ENCODE measurements around the gene CSRP1. TPM values are rescaled to one million over a fixed set of nuclear protein-coding genes. Genes with fewer than 3 reads are reported as not detected.
"Not testable (repeated sequence)": the region's sequence is repeated elsewhere in the genome, so short reads cannot be mapped to it uniquely, and the experiment has no call there.

Gene CSRP1
- total RNA-seq, result 10 to 100 TPM; 77.1 to 77.8 TPM

DNA sequence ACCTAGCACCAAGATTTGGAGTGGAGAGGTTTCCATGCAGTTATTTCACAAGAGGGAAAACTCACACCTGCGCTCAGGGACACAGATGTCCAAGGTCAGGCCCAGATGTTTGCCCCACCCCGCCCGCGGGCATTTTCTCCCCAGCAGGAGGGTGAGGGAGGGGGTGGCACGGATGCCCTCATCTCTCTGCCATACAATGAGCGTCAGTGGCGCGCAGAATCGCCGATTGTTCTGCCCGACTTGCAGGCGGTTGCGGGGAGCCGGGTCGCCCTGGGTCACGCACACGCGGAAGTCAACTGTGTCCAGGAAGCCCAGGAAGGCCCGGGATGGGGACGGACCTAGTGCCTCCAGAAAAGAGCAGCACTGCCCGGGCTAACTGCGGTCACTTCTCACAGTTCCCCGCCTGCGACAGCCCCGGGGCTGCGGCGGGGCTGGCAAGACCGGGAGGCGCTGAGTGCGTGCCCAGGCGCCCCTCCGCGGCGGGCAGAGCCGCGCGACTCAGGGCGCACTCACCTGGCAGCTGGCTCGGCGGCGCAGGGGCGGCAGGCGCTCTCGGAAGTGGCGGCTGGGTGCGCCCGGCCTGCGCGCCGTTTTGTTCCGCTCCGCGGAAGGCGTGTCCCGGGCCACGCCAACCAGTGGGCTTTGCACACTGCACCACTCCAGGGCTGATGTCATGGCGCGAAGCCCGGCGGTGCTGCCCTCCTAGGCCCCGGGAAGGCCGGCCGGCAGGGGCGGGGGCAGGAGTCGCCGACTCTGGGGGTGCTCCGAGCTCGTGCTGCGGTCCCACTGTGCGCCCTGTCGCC lies at the start of gene CSRP1:
Gene CSRP1, minus strand, starts transcription at position 567 of the 803 bp plus-strand sequence. CDS start 10,820 bp downstream, outside the sequence.
- H3K4me1 Mint-ChIP-seq, result peaks cover 62% of the 10 kb centered on the region

DNA sequence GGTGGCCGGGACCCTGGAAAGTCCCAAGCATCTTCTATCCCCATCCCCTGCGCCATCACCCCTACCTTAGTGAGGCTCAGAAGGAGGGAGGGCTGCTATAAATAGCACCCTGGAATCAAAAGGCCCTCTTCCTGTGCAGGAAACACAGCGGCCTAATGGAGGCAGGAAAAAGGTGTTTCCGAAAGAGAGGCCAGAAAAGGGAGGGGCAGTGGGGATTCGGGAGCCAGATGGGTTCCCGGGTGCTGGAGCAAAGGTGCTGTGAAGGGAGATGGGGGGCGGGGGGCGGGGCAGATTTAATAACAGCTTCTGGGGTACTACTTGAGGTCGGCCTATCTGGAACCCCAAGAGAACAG lies 48.6 kb upstream of the CSRP1 start:
- Mint-ChIP-seq H3K9me3 (no peaks in the 10 kb centered on the region), H3K27me3 (peaks cover 2% of the 10 kb centered on the region), H3K27ac (no peak overlapping the region), H3K4me3 (no peak overlapping the region), H3K4me1 (peaks cover 8% of the 10 kb centered on the region), H3K36me3 (ENCODE audit: low read depth) (no peaks in the 10 kb centered on the region)
- DNase-seq, result no peak
- ChIA-PET CTCF (interaction anchor here (0.7 to 1.4 kb wide), 2 partner anchors 16 to 68 kb away, joined by 3 read pairs; no protein-coding TSS in a partner anchor), POLR2A (no interaction called here)

More for the DNA sequence above, at the start of gene CSRP1:
- ChIA-PET CTCF (interaction anchor here (2.1 to 7.6 kb wide), 3 partner anchors 21 to 59 kb away, joined by 6 to 74 read pairs (median 7); no protein-coding TSS in a partner anchor), POLR2A (interaction anchor here (0.6 to 3.2 kb wide), 13 partner anchors 9 to 65 kb away, joined by 3 to 43 read pairs (median 3); partner anchors contain the start of gene PHLDA3)
- Mint-ChIP-seq H3K27ac (peak within 1 kb of the TSS; percentile 82), H3K36me3 (ENCODE audit: low read depth) (peaks cover 2% of the 10 kb centered on the region), H3K4me3 (peak within 1 kb of the TSS; percentile 93), H3K9me3 (no peaks in the 10 kb centered on the region), H3K27me3 (no peaks in the 10 kb centered on the region)
- DNase-seq, result peak; percentile 89

DNA sequence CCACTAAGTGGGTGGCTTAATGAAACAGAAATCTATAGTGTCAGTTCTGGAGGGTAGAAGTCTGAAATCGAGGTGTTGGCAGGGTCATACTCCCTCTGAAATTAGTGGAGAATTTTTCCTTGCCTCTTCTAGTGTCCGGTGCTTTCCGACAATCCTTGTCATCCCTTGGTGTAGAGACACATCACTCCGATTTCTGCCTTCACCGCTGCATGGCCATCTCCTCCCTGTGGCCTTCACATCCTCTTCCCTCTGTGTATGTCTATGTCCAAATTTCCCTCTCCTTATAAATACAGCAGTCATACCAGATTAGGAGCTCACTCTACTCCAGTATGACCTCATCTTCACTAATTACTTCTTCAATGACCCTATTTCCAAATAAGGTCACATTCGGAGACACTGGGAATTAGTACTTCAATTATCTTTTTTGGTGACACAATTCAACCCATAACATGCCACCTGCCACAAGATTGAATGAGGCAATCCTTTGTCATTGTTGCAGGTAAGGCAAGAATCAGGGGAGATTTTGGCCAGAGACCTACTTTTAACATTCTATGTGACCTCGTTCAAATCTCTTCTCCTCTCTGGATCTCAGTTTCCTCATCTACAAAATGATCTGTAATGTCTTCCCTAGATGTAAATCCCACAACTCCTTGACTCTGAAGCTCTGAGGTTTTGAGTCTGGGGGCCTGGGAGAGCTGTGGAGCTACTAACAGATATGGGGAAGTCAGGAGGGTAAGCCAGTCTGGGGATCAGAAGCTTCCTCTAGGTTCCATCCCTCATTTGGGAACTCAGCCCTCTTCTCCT lies 48.1 kb upstream of the CSRP1 start:
- H3K9me3 Mint-ChIP-seq, result no peaks in the 10 kb centered on the region

DNA sequence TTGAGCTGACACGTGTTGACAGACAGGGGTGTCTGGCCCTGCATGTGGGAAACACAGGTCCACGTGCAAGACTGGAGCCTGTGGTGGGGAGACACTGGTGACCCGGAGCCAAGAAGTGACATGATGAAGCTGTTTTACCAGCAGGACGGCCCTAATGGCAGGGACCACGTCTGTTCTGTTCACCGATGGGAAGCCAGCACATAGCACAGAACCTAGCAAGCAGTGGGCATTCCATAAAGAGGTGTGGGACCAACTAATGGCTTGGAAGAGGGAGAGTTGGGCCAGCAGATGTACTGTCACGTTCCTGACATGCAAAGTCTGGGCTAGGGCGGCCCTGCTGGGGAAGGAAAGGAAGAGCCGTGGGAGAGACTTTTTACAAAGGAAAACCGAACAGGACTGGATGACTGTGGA lies 47.3 kb upstream of the CSRP1 start:
- Mint-ChIP-seq H3K27me3 (peaks cover 2% of the 10 kb centered on the region), H3K4me1 (peaks cover 2% of the 10 kb centered on the region)

More for the DNA sequence above, 48.1 kb upstream of the CSRP1 start:
- Mint-ChIP-seq H3K4me3 (no peak overlapping the region), H3K36me3 (ENCODE audit: low read depth) (no peaks in the 10 kb centered on the region), H3K4me1 (peaks cover 6% of the 10 kb centered on the region), H3K27me3 (peaks cover 2% of the 10 kb centered on the region), H3K27ac (no peak overlapping the region)
- POLR2A ChIA-PET, result no interaction called here
- DNase-seq, result no peak
- CTCF ChIA-PET, result interaction anchor here (1.4 kb wide), 1 partner anchor 15 kb away, joined by 3 read pairs; no protein-coding TSS in a partner anchor

DNA sequence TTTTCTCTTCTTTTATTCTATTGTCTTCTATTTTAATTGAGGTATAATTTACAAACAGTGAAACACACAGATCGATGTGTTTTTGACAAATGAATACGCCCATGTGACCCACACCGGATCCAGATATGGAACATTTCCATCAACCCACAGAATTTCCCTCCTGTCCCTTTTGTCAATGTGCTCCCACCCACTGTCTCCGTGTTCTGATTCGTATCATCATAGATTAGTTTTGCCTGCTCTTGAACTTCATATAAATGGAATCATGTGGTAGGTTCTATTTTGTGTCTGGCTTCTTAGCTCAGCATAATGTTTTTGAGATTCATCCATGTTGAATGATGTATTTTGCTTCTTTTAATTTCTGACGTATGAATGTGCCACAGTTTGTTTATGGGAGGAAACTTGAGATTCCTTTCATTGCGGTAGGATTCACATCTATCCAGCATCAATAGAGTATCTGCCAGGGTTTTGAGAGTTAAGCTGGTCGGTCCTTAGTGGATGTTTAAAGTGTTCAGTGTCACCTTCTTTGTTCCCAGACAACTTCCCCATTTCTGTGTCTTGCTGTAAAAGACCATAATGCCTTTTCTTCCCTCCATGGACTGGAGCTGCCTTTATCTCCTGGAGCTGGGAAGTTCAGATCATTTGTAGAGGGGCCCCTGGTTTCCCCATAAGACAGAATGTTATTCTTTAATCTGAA lies 46.7 kb upstream of the CSRP1 start:
- Mint-ChIP-seq H3K36me3 (ENCODE audit: low read depth) (no peaks in the 10 kb centered on the region), H3K27me3 (peaks cover 4% of the 10 kb centered on the region), H3K4me3 (no peak overlapping the region), H3K4me1 (peaks cover 2% of the 10 kb centered on the region), H3K9me3 (no peaks in the 10 kb centered on the region), H3K27ac (no peak overlapping the region)
- CTCF ChIA-PET, result interaction anchor here (1.0 kb wide), 1 partner anchor 23 kb away, joined by 3 read pairs; no protein-coding TSS in a partner anchor
- no peak for DNase-seq
- POLR2A ChIA-PET, result no interaction called here

More for the DNA sequence above, 47.3 kb upstream of the CSRP1 start:
- no peaks in the 10 kb centered on the region for H3K9me3 Mint-ChIP-seq
- DNase-seq, result no peak
- ChIA-PET CTCF (interaction anchor here (1.0 kb wide), 1 partner anchor 23 kb away, joined by 3 read pairs; no protein-coding TSS in a partner anchor), POLR2A (no interaction called here)
- no peaks in the 10 kb centered on the region for H3K36me3 Mint-ChIP-seq (ENCODE audit: low read depth)
- H3K27ac Mint-ChIP-seq, result no peak overlapping the region
- no peak overlapping the region for H3K4me3 Mint-ChIP-seq

DNA sequence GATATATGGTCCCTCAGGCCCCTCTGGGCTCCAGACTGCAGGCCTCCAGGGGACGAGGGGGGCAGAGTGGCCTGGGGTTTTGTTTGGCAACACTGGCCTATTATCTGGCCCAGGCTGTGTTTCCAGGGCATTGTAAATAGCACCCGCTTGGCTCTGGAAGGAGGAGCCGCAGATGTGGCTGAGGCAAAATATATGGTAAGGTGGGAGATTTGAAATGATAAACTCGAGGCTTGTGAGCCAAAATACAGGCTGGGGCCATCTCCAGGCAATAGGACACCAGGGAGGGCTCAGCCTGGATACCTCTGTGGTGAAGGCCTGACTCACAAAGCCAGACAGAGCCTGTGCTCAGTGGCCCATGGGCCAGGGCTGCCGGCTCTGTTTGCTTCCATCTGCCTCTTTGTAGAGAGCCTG lies 46.0 kb upstream of the CSRP1 start:
- H3K27ac Mint-ChIP-seq, result no peak overlapping the region

DNA sequence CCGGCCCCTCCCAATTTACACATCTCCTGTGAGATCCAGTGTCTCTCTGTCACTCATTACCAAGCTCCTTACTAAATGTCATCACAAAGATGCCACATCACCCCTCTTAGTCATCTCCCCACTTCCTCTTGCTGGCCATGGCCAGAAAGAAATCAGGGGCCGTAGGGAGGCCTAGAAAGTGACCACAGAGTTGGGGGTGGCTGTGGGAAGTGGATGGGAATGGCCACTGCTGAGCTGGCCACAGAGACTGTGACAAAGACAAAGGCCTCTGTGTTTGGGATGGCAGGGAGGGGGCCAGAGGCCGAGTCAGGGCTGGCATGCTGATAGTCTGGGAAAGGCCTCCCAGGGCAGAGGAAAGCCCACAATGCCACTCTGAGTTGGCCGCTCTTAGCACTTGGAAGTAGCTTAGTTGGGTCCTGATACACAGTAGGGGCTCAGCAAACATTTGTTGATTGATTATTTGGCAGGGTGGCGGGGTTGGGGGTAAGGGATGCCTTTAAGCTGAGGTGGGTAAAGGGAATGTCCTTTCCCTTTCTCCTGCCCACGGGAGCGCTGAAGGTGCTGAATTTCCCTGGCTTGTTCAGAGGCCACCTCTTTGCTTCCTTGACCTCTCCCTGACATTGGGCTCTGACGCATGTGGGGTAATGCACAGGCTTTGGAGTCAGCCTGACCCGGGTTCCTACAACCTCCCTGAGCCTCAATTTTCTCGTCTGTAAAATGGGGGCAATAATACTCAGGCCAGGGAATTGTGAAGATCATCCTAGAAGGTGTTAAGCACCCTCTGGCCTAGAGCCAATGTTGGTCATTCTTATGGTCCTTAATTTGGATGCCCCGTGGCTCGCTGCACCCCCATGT lies 45.2 kb upstream of the CSRP1 start:
- no peak overlapping the region for H3K27ac Mint-ChIP-seq
- H3K9me3 Mint-ChIP-seq, result no peaks in the 10 kb centered on the region
- H3K4me1 Mint-ChIP-seq, result peaks cover 2% of the 10 kb centered on the region
- no peak overlapping the region for H3K4me3 Mint-ChIP-seq
- CTCF ChIA-PET, result no interaction called here
- POLR2A ChIA-PET, result no interaction called here
- H3K27me3 Mint-ChIP-seq, result peaks cover 4% of the 10 kb centered on the region
- DNase-seq, result no peak
- H3K36me3 Mint-ChIP-seq (ENCODE audit: low read depth), result no peaks in the 10 kb centered on the region

More for the DNA sequence above, 46.0 kb upstream of the CSRP1 start:
- peaks cover 4% of the 10 kb centered on the region for H3K27me3 Mint-ChIP-seq
- peaks cover 2% of the 10 kb centered on the region for H3K4me1 Mint-ChIP-seq
- CTCF ChIA-PET, result no interaction called here
- no peak for DNase-seq
- H3K9me3 Mint-ChIP-seq, result no peaks in the 10 kb centered on the region
- H3K36me3 Mint-ChIP-seq (ENCODE audit: low read depth), result no peaks in the 10 kb centered on the region
- H3K4me3 Mint-ChIP-seq, result no peak overlapping the region
- POLR2A ChIA-PET, result no interaction called here

DNA sequence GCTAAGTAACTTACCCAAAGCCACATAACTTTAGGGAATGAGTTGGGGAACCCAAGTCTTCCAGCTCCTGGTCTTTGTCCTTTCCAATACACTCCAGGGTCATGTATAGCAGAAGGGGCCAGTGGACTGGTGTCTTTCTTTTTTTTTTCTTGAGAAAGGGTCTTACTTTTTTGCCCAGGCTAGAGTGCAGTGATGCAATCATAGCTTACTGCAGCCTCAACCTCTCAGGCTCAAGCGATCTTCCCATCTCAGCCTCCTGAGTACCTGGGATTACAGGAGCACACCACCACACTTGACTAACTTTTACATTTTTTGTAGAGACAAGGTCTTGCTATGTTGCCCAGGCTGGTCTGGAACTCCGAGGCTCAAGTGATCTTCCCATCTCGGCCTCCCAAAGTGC lies 44.2 kb upstream of the CSRP1 start:
- no peak for DNase-seq
- Mint-ChIP-seq H3K27ac (no peak overlapping the region), H3K27me3 (peaks cover 4% of the 10 kb centered on the region), H3K4me1 (peaks cover 2% of the 10 kb centered on the region), H3K9me3 (no peaks in the 10 kb centered on the region), H3K36me3 (ENCODE audit: low read depth) (no peaks in the 10 kb centered on the region), H3K4me3 (no peak overlapping the region)
- ChIA-PET POLR2A (no interaction called here), CTCF (interaction anchor here (1.3 kb wide), 1 partner anchor 20 kb away, joined by 3 read pairs; no protein-coding TSS in a partner anchor)

DNA sequence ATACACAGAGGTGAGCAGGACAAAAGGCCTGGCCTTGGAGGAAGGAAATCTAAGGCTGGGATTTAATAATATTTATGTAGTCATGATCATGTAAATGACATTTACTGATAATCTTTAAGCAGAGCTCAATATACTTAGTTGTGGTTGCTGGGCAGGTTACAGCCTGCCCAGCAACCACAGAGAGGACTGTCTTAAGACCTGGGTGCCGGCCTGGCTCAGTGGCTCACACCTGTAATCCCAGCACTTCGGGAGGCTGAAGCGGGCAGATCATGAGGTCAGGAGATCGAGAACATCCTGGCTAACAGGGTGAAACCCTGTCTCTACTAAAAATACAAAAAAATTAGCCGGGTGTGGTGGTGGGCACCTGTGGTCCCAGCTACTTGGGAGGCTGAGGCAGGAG lies 42.6 kb upstream of the CSRP1 start:
- H3K27me3 Mint-ChIP-seq, H3K4me3 Mint-ChIP-seq: not testable (repeated sequence)
- CTCF ChIA-PET, result interaction anchor here (2.9 kb wide), 1 partner anchor 10 kb away, joined by 8 read pairs; no protein-coding TSS in a partner anchor

DNA sequence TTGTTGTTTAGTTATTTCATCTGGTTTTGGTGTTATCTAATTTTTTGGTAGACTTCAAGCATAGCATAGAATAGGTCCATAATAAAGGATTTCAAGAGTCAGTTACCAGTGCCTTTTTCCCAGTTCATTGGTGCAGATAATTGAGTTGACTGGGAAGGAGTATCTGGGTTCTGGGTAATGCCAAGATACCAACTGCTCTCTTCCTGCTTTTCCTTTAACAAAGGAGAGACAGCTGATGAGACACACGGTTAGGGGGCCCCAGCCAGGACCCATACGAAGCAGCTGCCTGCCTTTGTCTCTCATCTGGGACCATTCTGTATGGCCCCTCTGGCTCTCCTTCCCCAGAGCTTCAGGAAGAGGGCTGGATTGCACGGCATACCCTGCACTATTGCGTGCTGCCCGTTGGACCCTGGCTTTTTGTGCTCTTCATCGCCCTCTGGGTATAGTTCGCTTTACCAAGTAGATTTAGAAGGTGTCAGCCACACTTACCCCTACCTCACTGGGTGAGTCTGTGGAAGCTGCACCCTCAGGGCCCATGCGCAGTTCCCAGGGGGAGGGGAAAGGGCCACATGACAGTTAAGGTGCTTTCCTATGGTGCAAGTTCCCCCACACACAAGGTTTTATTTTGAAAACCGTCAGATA lies 39.0 kb upstream of the CSRP1 start:
- no peak for DNase-seq
- ChIA-PET POLR2A (no interaction called here), CTCF (interaction anchor here (1.2 kb wide), 1 partner anchor 13 kb away, joined by 3 read pairs; no protein-coding TSS in a partner anchor)
- peaks cover 31% of the 10 kb centered on the region for H3K27me3 Mint-ChIP-seq
- no peaks in the 10 kb centered on the region for H3K9me3 Mint-ChIP-seq
- no peaks in the 10 kb centered on the region for H3K4me1 Mint-ChIP-seq
- H3K4me3 Mint-ChIP-seq, result no peak overlapping the region
- no peaks in the 10 kb centered on the region for H3K36me3 Mint-ChIP-seq (ENCODE audit: low read depth)
- no peak overlapping the region for H3K27ac Mint-ChIP-seq

More for the DNA sequence above, 42.6 kb upstream of the CSRP1 start:
- H3K36me3 Mint-ChIP-seq (ENCODE audit: low read depth); H3K27ac Mint-ChIP-seq; H3K4me1 Mint-ChIP-seq; H3K9me3 Mint-ChIP-seq; DNase-seq; POLR2A ChIA-PET: not testable (repeated sequence)

DNA sequence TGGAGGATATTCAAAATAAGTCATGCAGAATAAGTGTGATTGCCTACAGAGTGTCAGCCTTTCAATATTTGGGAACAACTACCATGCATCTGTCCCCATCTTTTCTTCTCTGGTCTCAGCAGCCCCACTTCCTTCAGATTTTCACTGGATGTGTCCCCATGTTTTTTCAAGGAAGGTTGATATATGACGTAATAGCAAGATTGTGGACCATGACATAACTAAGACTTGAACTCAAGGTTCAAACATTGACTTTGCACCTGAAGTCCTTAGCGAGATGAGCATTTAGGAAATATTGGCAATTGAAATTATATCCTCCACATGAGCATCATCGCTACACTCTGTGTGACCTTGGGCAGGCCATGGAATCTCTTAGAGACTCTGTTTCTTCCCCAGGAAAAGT lies 37.8 kb upstream of the CSRP1 start:
- Mint-ChIP-seq H3K27ac (no peak overlapping the region), H3K4me1 (peaks cover 3% of the 10 kb centered on the region)
- DNase-seq, result no peak

More for the DNA sequence above, 37.8 kb upstream of the CSRP1 start:
- no peak overlapping the region for H3K4me3 Mint-ChIP-seq
- ChIA-PET CTCF (interaction anchor here (0.7 to 1.2 kb wide), 2 partner anchors 14 to 32 kb away, joined by 3 read pairs; no protein-coding TSS in a partner anchor), POLR2A (no interaction called here)
- H3K9me3 Mint-ChIP-seq, result no peaks in the 10 kb centered on the region
- H3K27me3 Mint-ChIP-seq, result peaks cover 44% of the 10 kb centered on the region
- no peaks in the 10 kb centered on the region for H3K36me3 Mint-ChIP-seq (ENCODE audit: low read depth)

Measured in activated CD4-positive, alpha-beta memory T cell treated with anti-CD3 and anti-CD28 coated beads, Interleukin-2, amount 10 ng/mL, durations not matched to agents 7 days and 5 days (primary cell).